ENCODE data around the gene DOK6. TPM values are rescaled to one million over a fixed set of nuclear protein-coding genes. Genes with fewer than 3 reads are reported as not detected.

The DOK6 gene
- total and polyA plus RNA-seq, 2 donors (not counting 3 experiments of a cell fraction or from before 2014, with no cell fraction given): under 0.01 TPM; not detected in 1

DNA sequence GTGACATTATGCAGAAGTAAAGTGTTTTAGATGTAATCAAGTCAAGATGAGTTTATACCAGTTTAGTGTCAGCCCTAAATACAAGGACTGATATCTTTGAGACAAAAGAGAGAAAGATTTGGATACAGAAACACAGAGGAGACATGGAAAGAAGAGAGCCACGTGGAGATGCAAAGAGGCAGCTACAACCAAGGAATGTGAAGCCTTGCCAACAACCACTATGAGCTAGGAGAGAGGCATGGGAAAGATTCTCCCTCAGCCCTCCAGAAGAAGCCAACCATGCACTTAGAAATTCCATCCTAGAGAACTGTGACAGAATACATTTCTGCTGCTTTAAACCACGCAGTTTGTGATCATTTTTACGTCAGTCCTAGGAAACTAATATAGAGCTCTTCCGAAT is 217.2 kb downstream of the DOK6 start:
- Histone ChIP-seq H3K4me2 (ENCODE audit: insufficient read depth, low read length) (no peak overlapping the region), H3K4me3 (replicated peaks in 1 of 3; ENCODE audit: insufficient read depth in 1 of 3, low read depth in 1 of 3, low read length in 3 of 3) (no peak overlapping the region), H3K4me1 (ENCODE audit: control insufficient read depth, extremely low read depth, insufficient read depth, low read length) (no peaks in the 10 kb centered on the region), H3K9me1 (replicated peaks; ENCODE audit: control insufficient read depth, extremely low read depth, insufficient read depth, low read length) (no peaks in the 10 kb centered on the region), H4K20me1 (replicated peaks; ENCODE audit: control insufficient read depth, extremely low read depth, insufficient read depth, low read length) (no peaks in the 10 kb centered on the region), H3K27me3 (ENCODE audit: control insufficient read depth in 2 of 2, insufficient read depth in 2 of 2, low read length in 2 of 2) (no peaks in the 10 kb centered on the region), H3K9me3 (replicated peaks; ENCODE audit: control insufficient read depth, insufficient read depth, low read length) (no peaks in the 10 kb centered on the region), H3K36me3 (ENCODE audit: control insufficient read depth in 2 of 2, extremely low read depth in 1 of 2, insufficient read depth in 2 of 2, low read length in 2 of 2) (no peaks in the 10 kb centered on the region), H3K27ac (ENCODE audit: insufficient read depth, low read depth, low read length) (no peak overlapping the region), H3K79me2 (ENCODE audit: control insufficient read depth, insufficient read depth, low read length) (no peaks in the 10 kb centered on the region), H3K9ac (replicated peaks; ENCODE audit: extremely low read depth, insufficient read depth, low read length) (no peak overlapping the region), H2AFZ (ENCODE audit: low read depth, low read length) (no peak overlapping the region)
- intact Hi-C loops (cut with micrococcal nuclease): no loop called here
- FAIRE-seq (no peak), DNase-seq (ENCODE audit: low read depth, low spot score) (no peak)
- BruUV-seq (replicated peaks): no TSS peak
- dilution Hi-C loops (cut with MboI; ENCODE audit: extremely low pct_ligation_motif_present, low sequenced_read_pairs): no loop called here
- no peak for TF ChIP-seq POLR2A (IDR thresholded peaks at IDR 0.05; ENCODE audit: low read depth, low read length)
- POLR2A ChIA-PET: no interaction called here
- CTCF ChIA-PET: no interaction called here

DNA sequence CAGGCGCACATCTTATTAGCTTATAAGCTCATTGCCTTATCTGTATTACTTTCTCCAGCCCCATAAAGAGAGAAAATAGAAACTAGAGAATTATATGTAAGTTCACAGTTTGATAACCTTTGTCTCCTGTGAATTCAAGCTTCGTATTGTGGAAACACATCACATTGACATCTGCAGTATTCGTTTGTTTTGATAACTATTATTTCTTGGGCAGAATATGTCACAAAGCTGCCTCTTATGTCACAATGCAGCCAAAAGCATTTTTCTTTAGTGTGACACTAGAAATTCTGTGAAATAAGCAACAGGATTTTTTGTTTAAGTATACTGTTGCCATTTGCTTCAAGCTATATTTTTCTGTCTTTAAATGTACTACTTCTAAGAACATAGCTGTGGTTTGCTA is 221.5 kb downstream of the DOK6 start:
- Histone ChIP-seq H3K4me1 (ENCODE audit: control insufficient read depth, extremely low read depth, insufficient read depth, low read length) (no peaks in the 10 kb centered on the region), H2AFZ (ENCODE audit: low read depth, low read length) (no peak overlapping the region), H3K4me3 (replicated peaks in 1 of 3; ENCODE audit: insufficient read depth in 1 of 3, low read depth in 1 of 3, low read length in 3 of 3) (no peak overlapping the region), H3K79me2 (ENCODE audit: control insufficient read depth, insufficient read depth, low read length) (no peaks in the 10 kb centered on the region), H3K9me1 (replicated peaks; ENCODE audit: control insufficient read depth, extremely low read depth, insufficient read depth, low read length) (no peaks in the 10 kb centered on the region), H3K9me3 (replicated peaks; ENCODE audit: control insufficient read depth, insufficient read depth, low read length) (no peaks in the 10 kb centered on the region), H3K36me3 (ENCODE audit: control insufficient read depth in 2 of 2, extremely low read depth in 1 of 2, insufficient read depth in 2 of 2, low read length in 2 of 2) (no peaks in the 10 kb centered on the region), H3K4me2 (ENCODE audit: insufficient read depth, low read length) (no peak overlapping the region), H3K27me3 (ENCODE audit: control insufficient read depth in 2 of 2, insufficient read depth in 2 of 2, low read length in 2 of 2) (no peaks in the 10 kb centered on the region), H3K9ac (replicated peaks; ENCODE audit: extremely low read depth, insufficient read depth, low read length) (no peak overlapping the region), H3K27ac (ENCODE audit: insufficient read depth, low read depth, low read length) (no peak overlapping the region), H4K20me1 (replicated peaks; ENCODE audit: control insufficient read depth, extremely low read depth, insufficient read depth, low read length) (no peaks in the 10 kb centered on the region)
- intact Hi-C loops (cut with micrococcal nuclease): no loop called here
- BruUV-seq (replicated peaks): no TSS peak
- POLR2A ChIA-PET: no interaction called here
- CTCF ChIA-PET: no interaction called here
- dilution Hi-C loops (cut with MboI; ENCODE audit: extremely low pct_ligation_motif_present, low sequenced_read_pairs): no loop called here
- DNase-seq (ENCODE audit: low read depth, low spot score) (no peak), FAIRE-seq (no peak)
- TF ChIP-seq, protein P1, sequence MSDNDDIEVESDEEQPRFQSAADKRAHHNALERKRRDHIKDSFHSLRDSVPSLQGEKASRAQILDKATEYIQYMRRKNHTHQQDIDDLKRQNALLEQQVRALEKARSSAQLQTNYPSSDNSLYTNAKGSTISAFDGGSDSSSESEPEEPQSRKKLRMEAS (IDR thresholded peaks at IDR 0.05; ENCODE audit: insufficient read depth, insufficient read length): no peak
- TF ChIP-seq EZH2 (IDR thresholded peaks at IDR 0.05; ENCODE audit: borderline replicate concordance, low read depth, low read length, severe bottlenecking) (no peak), GATA2 (IDR thresholded peaks at IDR 0.05; ENCODE audit: insufficient read depth, insufficient read length, low read depth, low read length) (no peak), MYC (IDR thresholded peaks at IDR 0.05; ENCODE audit: low read depth, low read length) (no peak)
- TF ChIP-seq, protein P2, sequence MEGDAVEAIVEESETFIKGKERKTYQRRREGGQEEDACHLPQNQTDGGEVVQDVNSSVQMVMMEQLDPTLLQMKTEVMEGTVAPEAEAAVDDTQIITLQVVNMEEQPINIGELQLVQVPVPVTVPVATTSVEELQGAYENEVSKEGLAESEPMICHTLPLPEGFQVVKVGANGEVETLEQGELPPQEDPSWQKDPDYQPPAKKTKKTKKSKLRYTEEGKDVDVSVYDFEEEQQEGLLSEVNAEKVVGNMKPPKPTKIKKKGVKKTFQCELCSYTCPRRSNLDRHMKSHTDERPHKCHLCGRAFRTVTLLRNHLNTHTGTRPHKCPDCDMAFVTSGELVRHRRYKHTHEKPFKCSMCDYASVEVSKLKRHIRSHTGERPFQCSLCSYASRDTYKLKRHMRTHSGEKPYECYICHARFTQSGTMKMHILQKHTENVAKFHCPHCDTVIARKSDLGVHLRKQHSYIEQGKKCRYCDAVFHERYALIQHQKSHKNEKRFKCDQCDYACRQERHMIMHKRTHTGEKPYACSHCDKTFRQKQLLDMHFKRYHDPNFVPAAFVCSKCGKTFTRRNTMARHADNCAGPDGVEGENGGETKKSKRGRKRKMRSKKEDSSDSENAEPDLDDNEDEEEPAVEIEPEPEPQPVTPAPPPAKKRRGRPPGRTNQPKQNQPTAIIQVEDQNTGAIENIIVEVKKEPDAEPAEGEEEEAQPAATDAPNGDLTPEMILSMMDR (IDR thresholded peaks at IDR 0.05; ENCODE audit: extremely low read depth in 1 of 2, insufficient read depth in 1 of 2, low read depth in 1 of 2, low read length in 2 of 2): no peak

All from endothelial cell of umbilical vein (primary cell).